GM12892 (cell line): ENCODE data around the gene MRPL38.
A peak's percentile ranks its signal among the peaks of the same experiment; 100 is the strongest.

Experiments used
- DNase-seq: peaks from one replicate; pipeline ENCODE4 v3.0.0; 2011; ENCODE audit not compliant: insufficient read length
- FAIRE-seq: peaks from 2 replicates; lab custom pipeline; 2011; peaks lifted over from hg19 to GRCh38; lab: Jason Lieb, UNC
- POLR2A ChIP-seq: IDR thresholded peaks from 2 replicates; pipeline ENCODE4 v1.6.1; 2011; ENCODE audit warnings: low read depth, low read length, control low read depth
- POLR2AphosphoS5 ChIP-seq: IDR thresholded peaks from 2 replicates; pipeline ENCODE4 v1.6.1; 2011; ENCODE audit warnings: low read depth, low read length, control low read depth
- TAF1 ChIP-seq: IDR thresholded peaks from 2 replicates; pipeline ENCODE4 v1.6.1; 2011; ENCODE audit warnings: low read depth, mild to moderate bottlenecking, control low read depth, low read length, borderline replicate concordance

Gene MRPL38

GRCh38 chr17:75931062-75931461, 26.4 kb upstream of the MRPL38 start:
- FAIRE-seq (no peak), DNase-seq (no peak)
- TF ChIP-seq TAF1 (no peak), POLR2AphosphoS5 (no peak), POLR2A (no peak)

GRCh38 chr17:75927286-75927922, 22.7 kb upstream of the MRPL38 start:
- TF ChIP-seq POLR2A (no peak), POLR2AphosphoS5 (no peak), TAF1 (no peak)
- peak; percentile 73 for FAIRE-seq
- DNase-seq, result peak; percentile 50

DNA sequence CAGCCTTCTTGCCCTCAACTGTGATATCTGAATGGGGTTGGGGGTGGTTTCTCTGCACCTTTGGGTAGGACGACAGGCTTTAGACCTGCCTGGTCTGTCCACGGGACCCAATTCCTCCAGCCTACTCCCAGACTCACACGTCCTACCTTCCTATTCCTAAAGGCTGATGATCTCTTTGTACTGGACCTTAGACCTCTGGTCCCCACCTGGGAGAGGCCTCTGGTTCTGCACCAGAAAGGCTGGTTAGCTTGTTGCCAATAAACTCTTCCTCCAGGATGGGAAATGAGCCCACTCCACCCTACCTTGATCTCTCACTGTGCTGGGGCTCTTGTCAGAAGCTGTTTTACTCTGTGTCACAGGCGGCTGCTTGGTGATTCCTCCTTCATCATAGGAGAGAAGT, 21.8 kb upstream of the MRPL38 start:
- DNase-seq, result no peak
- TF ChIP-seq POLR2A (no peak), POLR2AphosphoS5 (no peak), TAF1 (no peak)
- FAIRE-seq, result no peak

GRCh38 chr17:75925912-75926311, 21.2 kb upstream of the MRPL38 start:
- no peak for DNase-seq
- FAIRE-seq, result no peak
- TF ChIP-seq POLR2AphosphoS5 (no peak), TAF1 (no peak), POLR2A (no peak)

DNA sequence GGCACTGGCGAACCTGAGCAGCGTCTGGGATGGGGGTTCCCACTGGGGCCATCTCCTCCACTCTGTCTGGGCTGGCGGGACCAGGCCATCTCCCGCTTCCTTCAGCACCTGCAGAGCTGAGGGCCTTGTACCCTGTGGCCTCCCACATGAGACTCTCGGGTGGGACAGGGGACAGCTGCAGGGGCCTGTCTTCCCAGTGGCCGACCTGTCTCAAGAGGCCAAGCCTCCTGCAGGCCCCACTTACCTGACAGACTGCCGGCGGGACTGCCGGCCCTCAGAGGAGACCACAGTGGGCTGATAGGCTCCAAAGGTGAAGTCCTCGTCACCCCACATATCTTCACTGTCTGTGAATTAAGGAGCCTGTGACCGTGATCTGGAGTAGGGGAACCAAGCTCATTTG, 20.4 kb upstream of the MRPL38 start:
- FAIRE-seq, result no peak
- no peak for DNase-seq
- TF ChIP-seq POLR2A, result no peak
- TF ChIP-seq TAF1, result no peak
- no peak for TF ChIP-seq POLR2AphosphoS5

DNA sequence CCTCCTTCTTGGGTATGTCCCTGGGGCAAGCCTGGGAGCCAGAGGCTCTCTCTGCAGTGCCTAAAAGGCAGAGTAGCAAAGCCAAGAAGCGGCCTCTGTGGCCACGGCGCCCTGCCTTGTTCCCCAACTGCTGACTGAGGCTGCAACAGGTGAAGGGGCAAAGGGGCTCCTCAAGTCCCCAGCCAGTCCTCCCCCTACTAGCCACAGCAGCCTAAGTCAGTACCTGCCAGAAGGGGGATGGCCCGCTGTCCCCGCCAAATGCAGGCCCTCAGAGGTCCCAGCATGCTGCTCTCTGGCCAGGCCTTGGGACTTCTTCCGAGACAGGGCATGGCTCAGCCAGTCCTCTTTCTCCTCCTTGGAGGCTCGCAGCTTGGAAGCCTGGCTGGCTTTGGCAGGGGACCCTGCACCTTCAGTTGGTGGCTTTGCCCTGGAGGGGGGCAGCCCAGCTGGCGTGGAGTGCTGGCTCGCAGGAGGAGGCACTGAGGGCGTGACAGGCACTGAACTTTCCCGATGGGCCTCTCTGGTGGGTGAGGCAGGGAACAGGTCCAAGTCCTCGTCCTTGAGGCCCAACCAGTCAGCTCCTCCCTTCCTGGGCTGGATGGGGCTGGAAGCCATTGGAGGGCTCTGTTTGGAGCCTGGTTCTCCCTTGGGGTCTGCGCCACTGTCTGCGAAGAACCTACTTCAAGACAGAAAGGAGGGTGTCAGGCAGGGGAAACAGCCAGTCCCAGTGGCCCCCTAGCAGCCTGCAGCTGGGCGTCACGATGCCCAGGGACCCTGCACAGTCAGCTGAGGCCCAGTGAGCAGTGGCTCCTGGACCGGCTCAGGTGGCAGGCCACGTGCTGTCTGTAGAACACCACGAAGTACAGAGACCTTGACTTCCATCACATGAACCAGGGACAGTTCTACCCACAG, 18.5 kb upstream of the MRPL38 start:
- FAIRE-seq (no peak), DNase-seq (no peak)
- TF ChIP-seq TAF1, result no peak
- TF ChIP-seq POLR2A, result no peak
- TF ChIP-seq POLR2AphosphoS5, result no peak

DNA sequence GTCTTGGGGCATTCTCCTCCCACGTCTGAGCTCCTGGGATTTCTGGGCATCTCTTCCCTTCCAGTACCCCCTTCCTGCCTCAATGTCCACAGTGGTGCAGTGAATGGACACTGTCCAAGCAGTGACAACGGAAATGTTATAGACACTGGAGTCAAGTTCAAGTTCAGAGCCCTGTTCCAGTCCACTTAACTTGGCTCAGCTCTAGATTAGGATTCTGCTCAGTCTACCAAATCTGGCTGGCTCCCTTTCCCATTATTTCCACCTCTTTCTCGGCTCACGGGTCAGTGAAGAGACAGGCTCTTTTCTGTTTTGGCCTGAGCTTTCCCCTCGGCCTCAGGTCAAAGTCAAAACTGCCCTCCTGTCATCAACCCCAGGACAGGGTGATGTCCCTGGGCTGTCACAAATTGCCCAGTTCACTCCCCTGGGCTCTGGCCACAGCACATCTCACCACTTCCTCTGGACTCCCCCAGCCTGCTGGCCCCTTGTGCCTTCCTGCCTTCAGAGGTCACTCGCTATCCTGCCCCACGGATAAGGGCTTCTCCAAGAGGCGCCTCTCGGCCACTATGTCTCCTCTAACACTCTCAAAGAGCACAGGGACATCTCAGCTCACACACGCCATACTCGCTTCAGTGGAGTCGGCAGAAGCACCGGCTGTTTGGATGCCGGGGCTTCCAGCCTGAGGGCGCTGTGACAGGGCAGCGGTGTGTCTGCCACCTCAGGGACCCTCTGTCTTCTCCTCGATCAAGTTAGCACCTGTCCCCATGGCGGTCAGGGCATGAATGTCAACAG, 17.7 kb upstream of the MRPL38 start:
- DNase-seq (no peak), FAIRE-seq (no peak)
- no peak for TF ChIP-seq POLR2A
- TF ChIP-seq TAF1, result no peak
- no peak for TF ChIP-seq POLR2AphosphoS5

GRCh38 chr17:75921596-75921995, 16.9 kb upstream of the MRPL38 start:
- FAIRE-seq (no peak), DNase-seq (no peak)
- TF ChIP-seq POLR2AphosphoS5 (no peak), POLR2A (no peak), TAF1 (no peak)

GRCh38 chr17:75920045-75920560, 15.4 kb upstream of the MRPL38 start:
- FAIRE-seq (no peak), DNase-seq (no peak)
- TF ChIP-seq POLR2AphosphoS5 (no peak), TAF1 (no peak), POLR2A (no peak)

DNA sequence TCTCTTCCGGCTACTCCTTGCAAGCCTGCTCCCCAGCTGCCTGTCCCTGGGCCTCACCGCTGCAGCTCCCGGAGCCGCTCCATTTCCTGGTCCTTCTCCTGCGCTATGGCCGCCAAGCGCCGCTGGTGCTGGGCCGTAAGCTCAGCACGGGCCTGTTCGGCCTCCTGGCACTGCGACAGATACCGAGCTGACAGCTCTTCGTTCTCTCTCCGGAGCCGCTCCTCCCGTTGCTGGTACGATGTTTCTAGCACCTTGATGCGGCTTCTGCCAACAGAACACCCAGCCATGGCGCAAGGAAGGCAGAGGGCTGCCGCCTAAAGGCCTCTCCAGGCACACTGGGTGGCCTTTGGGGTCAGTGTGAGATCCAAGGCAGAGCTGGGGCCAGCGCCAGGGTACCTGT, 14.9 kb upstream of the MRPL38 start:
- FAIRE-seq, result no peak
- TF ChIP-seq POLR2AphosphoS5 (no peak), POLR2A (no peak), TAF1 (no peak)

DNA sequence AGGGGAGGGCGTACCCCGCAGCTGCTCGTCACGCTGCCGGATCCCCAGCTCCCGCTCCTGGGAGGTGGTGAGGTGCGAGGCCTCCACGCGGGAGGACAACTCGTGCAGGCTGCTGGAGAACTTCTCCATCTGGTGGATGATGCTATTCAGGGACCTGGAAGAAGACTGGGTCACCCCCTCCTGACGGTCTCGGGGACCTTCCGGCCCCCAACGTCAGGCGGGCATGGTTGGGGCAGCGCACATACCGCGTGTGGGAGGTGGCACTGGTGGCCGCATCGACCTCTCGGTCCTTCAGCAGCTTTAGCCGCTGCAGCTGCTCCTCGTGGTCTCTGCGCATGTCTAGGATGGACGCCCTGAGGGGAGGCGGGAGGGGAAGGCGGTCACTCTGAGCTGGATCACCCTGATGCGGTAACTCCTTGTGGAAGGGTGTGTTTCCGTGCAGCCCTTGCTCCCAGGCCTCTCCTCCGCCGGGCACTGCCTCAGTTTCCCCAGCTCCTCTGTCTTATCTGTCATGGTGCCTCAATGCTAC, 13.3 kb upstream of the MRPL38 start:
- no peak for DNase-seq
- no peak for FAIRE-seq
- TF ChIP-seq POLR2AphosphoS5, result no peak
- no peak for TF ChIP-seq POLR2A
- TF ChIP-seq TAF1, result no peak

More for the DNA sequence above, 14.9 kb upstream of the MRPL38 start:
- DNase-seq, result no peak
